Osteocyte (in vitro differentiated cells): ENCODE results near the gene SLC41A3. TPM values are rescaled to one million over a fixed set of nuclear protein-coding genes. Genes with fewer than 3 reads are reported as not detected.

Source experiments
- DNase-seq: peaks from one replicate; pipeline ENCODE4 v3.0.0; 2021; ENCODE audit warnings: mixed read lengths; ENCODE audit not compliant: unreplicated experiment; ENCODE audit errors: extremely low spot score
- H3K27ac Mint-ChIP-seq: one replicate; pipeline ENCODE4 v1.8.0; 2021; ENCODE audit warnings: mild to moderate bottlenecking, mixed read lengths; ENCODE audit not compliant: unreplicated experiment
- H3K27me3 Mint-ChIP-seq: one replicate; pipeline ENCODE4 v1.8.0; 2021; ENCODE audit warnings: mixed read lengths; ENCODE audit not compliant: unreplicated experiment
- H3K36me3 Mint-ChIP-seq: one replicate; pipeline ENCODE4 v1.8.0; 2021; ENCODE audit warnings: mixed read lengths; ENCODE audit not compliant: unreplicated experiment
- H3K4me1 Mint-ChIP-seq: one replicate; pipeline ENCODE4 v1.8.0; 2021; ENCODE audit warnings: mixed read lengths; ENCODE audit not compliant: unreplicated experiment
- H3K4me3 Mint-ChIP-seq: one replicate; pipeline ENCODE4 v1.8.0; 2021; ENCODE audit warnings: mild to moderate bottlenecking, moderate library complexity, mixed read lengths; ENCODE audit not compliant: unreplicated experiment
- H3K9me3 Mint-ChIP-seq: one replicate; pipeline ENCODE4 v1.8.0; 2021; ENCODE audit warnings: mixed read lengths; ENCODE audit not compliant: unreplicated experiment
- CTCF ChIP-seq: fragments of 200-600 bp; sonication (generic); IDR thresholded peaks from 2 replicates; pipeline ENCODE4 v1.5.0; 2021; ENCODE audit warnings: antibody characterized with exemption, mild to moderate bottlenecking, moderate library complexity
- total RNA-seq: library from RNA; stranded (reverse); gene quantifications from 2 replicates; pipeline ENCODE4 v1.2.1, GENCODE V29; 2021

The SLC41A3 gene
- total RNA-seq, 1 donor from 2014 or later = 80.6 TPM

GRCh38 chr3:126085841-126086240 is 1.9 kb upstream of the SLC41A3 start:
- TF ChIP-seq CTCF = no peak
- H3K4me3 Mint-ChIP-seq = no peak overlapping the region
- peaks cover 10% of the 10 kb centered on the region for H3K4me1 Mint-ChIP-seq
- peaks cover 1% of the 10 kb centered on the region for H3K9me3 Mint-ChIP-seq
- no peak for DNase-seq
- H3K27ac Mint-ChIP-seq = no peak overlapping the region
- no peaks in the 10 kb centered on the region for H3K27me3 Mint-ChIP-seq
- peaks cover 3% of the 10 kb centered on the region for H3K36me3 Mint-ChIP-seq

GRCh38 chr3:126085276-126085675 is 1.4 kb upstream of the SLC41A3 start:
- TF ChIP-seq CTCF = no peak
- Mint-ChIP-seq H3K27ac (no peak overlapping the region), H3K27me3 (no peaks in the 10 kb centered on the region), H3K9me3 (no peaks in the 10 kb centered on the region), H3K36me3 (peaks cover 4% of the 10 kb centered on the region), H3K4me1 (peaks cover 10% of the 10 kb centered on the region), H3K4me3 (peak overlapping the region; percentile 72)
- no peak for DNase-seq

- Mint-ChIP-seq H3K36me3 (peaks cover 7% of the 10 kb centered on the region), H3K27me3 (no peaks in the 10 kb centered on the region), H3K4me3 (peak overlapping the region; percentile 72), H3K9me3 (peaks cover 5% of the 10 kb centered on the region), H3K27ac (peak overlapping the region; percentile 35), H3K4me1 (peaks cover 10% of the 10 kb centered on the region)
- DNase-seq = no peak
- no peak for TF ChIP-seq CTCF
Observed at GRCh38 chr3:126084768-126085180, 850 bp upstream of the SLC41A3 start.

- no peaks in the 10 kb centered on the region for H3K27me3 Mint-ChIP-seq
- peak overlapping the region; percentile 85 for H3K4me3 Mint-ChIP-seq
- peaks cover 7% of the 10 kb centered on the region for H3K36me3 Mint-ChIP-seq
- H3K9me3 Mint-ChIP-seq = peaks cover 10% of the 10 kb centered on the region
- TF ChIP-seq CTCF = no peak
- H3K27ac Mint-ChIP-seq = peak overlapping the region; percentile 64
- no peak for DNase-seq
- peaks cover 10% of the 10 kb centered on the region for H3K4me1 Mint-ChIP-seq
Observed at GRCh38 chr3:126083511-126083912, 412 bp downstream of the SLC41A3 start.

- Mint-ChIP-seq H3K9me3 (peaks cover 10% of the 10 kb centered on the region), H3K4me3 (peak overlapping the region; percentile 85), H3K27ac (peak overlapping the region; percentile 64), H3K4me1 (peaks cover 10% of the 10 kb centered on the region), H3K36me3 (peaks cover 5% of the 10 kb centered on the region), H3K27me3 (no peaks in the 10 kb centered on the region)
- TF ChIP-seq CTCF = no peak
- no peak for DNase-seq
Observed at GRCh38 chr3:126083138-126083445, 832 bp downstream of the SLC41A3 start.
